GF-D8 (cell line): ENCODE results near the gene PRR22.
"Not testable (repeated sequence)": the region's sequence is repeated elsewhere in the genome, so short reads cannot be mapped to it uniquely, and the experiment has no call there.

Source experiments
- DNase-seq: peaks from one replicate; lab custom pipeline; 2025; lab: John Stamatoyannopoulos, UW

PRR22 gene

GRCh38 chr19:5751709-5752108, 32.8 kb downstream of the PRR22 start:
- no peak for DNase-seq

GRCh38 chr19:5749505-5749904, 35.0 kb downstream of the PRR22 start:
- DNase-seq: no peak

- not testable (repeated sequence) for DNase-seq
These were observed 35.6 kb downstream of the PRR22 start for GRCh38 chr19:5748920-5749319.

GRCh38 chr19:5744999-5745398, 39.5 kb downstream of the PRR22 start:
- not testable (repeated sequence) for DNase-seq

- DNase-seq: no peak
These were observed 40.9 kb downstream of the PRR22 start for GRCh38 chr19:5743630-5744029.

- no peak for DNase-seq
These were observed 42.5 kb downstream of the PRR22 start for GRCh38 chr19:5742051-5742450.

GRCh38 chr19:5738423-5738822, 46.1 kb downstream of the PRR22 start:
- DNase-seq: no peak

GRCh38 chr19:5733172-5733571, 51.4 kb downstream of the PRR22 start:
- not testable (repeated sequence) for DNase-seq
